Measurements from ENCODE around the gene PARD6B. TPM values are rescaled to one million over a fixed set of nuclear protein-coding genes. Genes with fewer than 3 reads are reported as not detected.
A peak's percentile ranks its signal among the peaks of the same experiment; 100 is the strongest.

Gene PARD6B
- total and polyA plus RNA-seq, 2 of the 13 experiments (the other 11 are each of a cell fraction or from before 2014, with no cell fraction given) = 6.9 to 22.2 TPM

DNA sequence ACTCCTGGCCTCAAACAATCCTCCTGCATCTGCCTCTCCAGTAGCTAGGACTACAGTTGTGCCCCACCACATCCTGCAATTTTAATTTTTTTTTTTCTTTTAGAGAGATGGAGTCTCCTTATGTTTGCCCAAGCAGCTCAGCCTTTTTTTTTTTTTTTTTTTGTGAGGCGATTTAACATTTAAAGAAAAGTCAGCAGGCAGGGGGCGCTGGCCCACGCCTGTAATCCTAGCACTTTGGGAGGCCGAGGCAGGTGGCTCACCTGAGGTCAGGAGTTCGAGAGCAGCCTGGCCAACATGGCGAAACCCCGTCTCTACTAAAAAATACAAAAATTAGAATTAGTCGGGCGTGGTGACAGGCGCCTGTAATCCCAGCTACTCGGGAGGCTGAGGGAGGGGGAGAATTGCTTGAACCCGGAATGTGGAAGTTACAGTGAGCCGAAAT lies 62.2 kb downstream of the PARD6B start (continued):
- TF ChIP-seq, protein P1, sequence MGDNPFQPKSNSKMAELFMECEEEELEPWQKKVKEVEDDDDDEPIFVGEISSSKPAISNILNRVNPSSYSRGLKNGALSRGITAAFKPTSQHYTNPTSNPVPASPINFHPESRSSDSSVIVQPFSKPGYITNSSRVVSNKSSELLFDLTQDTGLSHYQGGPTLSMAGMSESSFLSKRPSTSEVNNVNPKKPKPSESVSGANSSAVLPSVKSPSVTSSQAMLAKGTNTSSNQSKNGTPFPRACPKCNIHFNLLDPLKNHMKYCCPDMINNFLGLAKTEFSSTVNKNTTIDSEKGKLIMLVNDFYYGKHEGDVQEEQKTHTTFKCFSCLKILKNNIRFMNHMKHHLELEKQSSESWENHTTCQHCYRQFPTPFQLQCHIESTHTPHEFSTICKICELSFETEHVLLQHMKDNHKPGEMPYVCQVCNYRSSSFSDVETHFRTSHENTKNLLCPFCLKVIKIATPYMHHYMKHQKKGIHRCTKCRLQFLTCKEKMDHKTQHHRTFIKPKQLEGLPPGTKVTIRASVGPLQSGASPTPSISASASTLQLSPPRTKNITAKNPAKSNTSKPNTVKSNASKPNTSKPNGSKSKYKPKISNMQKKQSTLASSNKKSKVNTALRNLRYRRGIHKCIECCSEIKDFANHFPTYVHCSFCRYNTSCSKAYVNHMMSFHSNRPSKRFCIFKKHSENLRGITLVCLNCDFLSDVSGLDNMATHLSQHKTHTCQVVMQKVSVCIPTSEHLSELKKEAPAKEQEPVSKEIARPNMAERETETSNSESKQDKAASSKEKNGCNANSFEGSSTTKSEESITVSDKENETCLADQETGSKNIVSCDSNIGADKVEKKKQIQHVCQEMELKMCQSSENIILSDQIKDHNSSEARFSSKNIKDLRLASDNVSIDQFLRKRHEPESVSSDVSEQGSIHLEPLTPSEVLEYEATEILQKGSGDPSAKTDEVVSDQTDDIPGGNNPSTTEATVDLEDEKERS (CRISPR knock-in tag; IDR thresholded peaks at IDR 0.05) = 0 out of 2 replicates have a peak, but pooled peaks have one; percentile 44
- TF ChIP-seq, protein P2, sequence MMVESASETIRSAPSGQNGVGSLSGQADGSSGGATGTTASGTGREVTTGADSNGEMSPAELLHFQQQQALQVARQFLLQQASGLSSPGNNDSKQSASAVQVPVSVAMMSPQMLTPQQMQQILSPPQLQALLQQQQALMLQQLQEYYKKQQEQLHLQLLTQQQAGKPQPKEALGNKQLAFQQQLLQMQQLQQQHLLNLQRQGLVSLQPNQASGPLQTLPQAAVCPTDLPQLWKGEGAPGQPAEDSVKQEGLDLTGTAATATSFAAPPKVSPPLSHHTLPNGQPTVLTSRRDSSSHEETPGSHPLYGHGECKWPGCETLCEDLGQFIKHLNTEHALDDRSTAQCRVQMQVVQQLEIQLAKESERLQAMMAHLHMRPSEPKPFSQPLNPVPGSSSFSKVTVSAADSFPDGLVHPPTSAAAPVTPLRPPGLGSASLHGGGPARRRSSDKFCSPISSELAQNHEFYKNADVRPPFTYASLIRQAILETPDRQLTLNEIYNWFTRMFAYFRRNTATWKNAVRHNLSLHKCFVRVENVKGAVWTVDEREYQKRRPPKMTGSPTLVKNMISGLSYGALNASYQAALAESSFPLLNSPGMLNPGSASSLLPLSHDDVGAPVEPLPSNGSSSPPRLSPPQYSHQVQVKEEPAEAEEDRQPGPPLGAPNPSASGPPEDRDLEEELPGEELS (CRISPR knock-in tag; IDR thresholded peaks at IDR 0.05) = peak; percentile 57
- TF ChIP-seq, protein P3, sequence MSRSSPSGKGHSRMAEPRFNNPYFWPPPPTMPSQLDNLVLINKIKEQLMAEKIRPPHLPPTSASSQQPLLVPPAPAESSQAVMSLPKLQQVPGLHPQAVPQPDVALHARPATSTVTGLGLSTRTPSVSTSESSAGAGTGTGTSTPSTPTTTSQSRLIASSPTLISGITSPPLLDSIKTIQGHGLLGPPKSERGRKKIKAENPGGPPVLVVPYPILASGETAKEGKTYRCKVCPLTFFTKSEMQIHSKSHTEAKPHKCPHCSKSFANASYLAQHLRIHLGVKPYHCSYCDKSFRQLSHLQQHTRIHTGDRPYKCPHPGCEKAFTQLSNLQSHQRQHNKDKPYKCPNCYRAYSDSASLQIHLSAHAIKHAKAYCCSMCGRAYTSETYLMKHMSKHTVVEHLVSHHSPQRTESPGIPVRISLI (CRISPR knock-in tag; IDR thresholded peaks at IDR 0.05; ENCODE audit: borderline replicate concordance) = peak; percentile 89
- TF ChIP-seq, protein P4, sequence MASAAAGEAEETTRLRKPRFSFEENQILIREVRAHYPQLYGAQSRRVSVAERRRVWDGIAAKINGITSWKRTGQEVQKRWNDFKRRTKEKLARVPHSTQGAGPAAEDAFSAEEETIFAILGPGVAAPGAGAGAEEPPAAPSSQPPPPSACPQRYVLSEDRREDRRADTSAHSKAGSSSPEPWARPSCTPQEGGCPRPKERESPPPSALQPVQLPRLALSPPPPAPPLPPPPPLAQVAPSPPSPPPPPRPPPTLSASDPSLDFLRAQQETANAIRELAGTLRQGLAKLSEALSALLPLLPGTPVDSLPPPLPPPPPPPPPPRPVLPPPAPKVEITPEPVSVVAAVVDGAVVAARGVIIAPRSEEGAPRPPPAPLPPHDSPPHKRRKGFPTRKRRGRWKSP (CRISPR knock-in tag; IDR thresholded peaks at IDR 0.05) = 0 out of 2 replicates have a peak, but pooled peaks have one; percentile 39
- peak; percentile 10; the same call in 1 of the 2 replicates for TF ChIP-seq TCF7 (IDR thresholded peaks at IDR 0.05; ENCODE audit: low read depth)
- peak; percentile 88 for TF ChIP-seq ADNP (CRISPR knock-in tag; IDR thresholded peaks at IDR 0.05)
- TF ChIP-seq, protein P5, sequence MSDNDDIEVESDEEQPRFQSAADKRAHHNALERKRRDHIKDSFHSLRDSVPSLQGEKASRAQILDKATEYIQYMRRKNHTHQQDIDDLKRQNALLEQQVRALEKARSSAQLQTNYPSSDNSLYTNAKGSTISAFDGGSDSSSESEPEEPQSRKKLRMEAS (IDR thresholded peaks at IDR 0.05) = 0 out of 2 replicates have a peak, but pooled peaks have one; percentile 14

Data from HepG2 (cell line).